GM23338 (cell line): ENCODE results near the gene DCDC1. TPM values are rescaled to one million over a fixed set of nuclear protein-coding genes. Genes with fewer than 3 reads are reported as not detected.

ENCODE experiments used
- ATAC-seq: fragments of 200-7000 bp; cut with Tn5 transposase; 3 replicates; pipeline ENCODE4 v1.9.1; 2020
- DNase-seq: peaks from one replicate; pipeline ENCODE4 v3.0.0-alpha.2; 2015; ENCODE audit warnings: low spot score
- H2AFZ ChIP-seq: fragments of 200-600 bp; sonication (generic); 2 replicates; pipeline ENCODE4 v1.8.0; 2016; ENCODE audit warnings: antibody characterized with exemption, mild to moderate bottlenecking, moderate library complexity
- H3F3A ChIP-seq: fragments of 200-600 bp; sonication (generic); replicated peaks from 2 replicates; pipeline ENCODE4 v1.8.0; 2017; ENCODE audit warnings: antibody characterized with exemption, mixed run types, low read depth
- H3K27ac ChIP-seq: fragments of 200-600 bp; sonication (generic); 2 replicates; pipeline ENCODE4 v1.6.1; 2016; ENCODE audit warnings: low read depth
- H3K27me3 ChIP-seq: fragments of 200-600 bp; sonication (generic); 2 replicates; pipeline ENCODE4 v1.8.0; 2016; ENCODE audit warnings: mild to moderate bottlenecking, mixed run types, moderate library complexity; ENCODE audit not compliant: insufficient read depth
- H3K36me3 ChIP-seq: fragments of 200-600 bp; sonication (generic); 2 replicates; pipeline ENCODE4 v1.8.0; 2016; ENCODE audit warnings: mild to moderate bottlenecking; ENCODE audit not compliant: insufficient read depth
- H3K4me1 ChIP-seq: fragments of 200-600 bp; sonication (generic); 2 replicates; pipeline ENCODE4 v1.8.0; 2016; ENCODE audit warnings: mild to moderate bottlenecking, moderate library complexity; ENCODE audit not compliant: insufficient read depth
- H3K4me2 ChIP-seq: fragments of 200-600 bp; sonication (generic); 2 replicates; pipeline ENCODE4 v1.7.1; 2017; ENCODE audit warnings: mixed run types
- H3K4me3 ChIP-seq: fragments of 200-600 bp; sonication (generic); 2 replicates; pipeline ENCODE4 v1.6.1; 2016; ENCODE audit warnings: mixed run types
- H3K79me2 ChIP-seq: fragments of 200-600 bp; sonication (generic); replicated peaks from 2 replicates; pipeline ENCODE4 v1.8.0; 2017; ENCODE audit warnings: mild to moderate bottlenecking; ENCODE audit not compliant: insufficient read depth
- H3K9me2 ChIP-seq: fragments of 200-600 bp; sonication (generic); 2 replicates; pipeline ENCODE4 v1.8.0; 2017; ENCODE audit not compliant: insufficient read depth
- H4K20me1 ChIP-seq: fragments of 200-600 bp; sonication (generic); replicated peaks from 2 replicates; pipeline ENCODE4 v1.8.0; 2017; ENCODE audit warnings: mild to moderate bottlenecking; ENCODE audit not compliant: insufficient read depth
- H3K27ac Mint-ChIP-seq: 2 replicates; pipeline ENCODE4 v1.8.0; 2020; ENCODE audit warnings: inconsistent platforms, mild to moderate bottlenecking, moderate library complexity, mixed read lengths
- H3K27me3 Mint-ChIP-seq: 3 replicates; pipeline ENCODE4 v1.8.0; 2022; ENCODE audit warnings: low read depth, mild to moderate bottlenecking, moderate library complexity, mixed read lengths, inconsistent platforms; ENCODE audit not compliant: insufficient read depth, poor library complexity
- H3K36me3 Mint-ChIP-seq: 3 replicates; pipeline ENCODE4 v1.8.0; 2021; ENCODE audit warnings: low read depth, mild to moderate bottlenecking, inconsistent platforms, moderate library complexity, mixed read lengths
- H3K4me1 Mint-ChIP-seq: 3 replicates; pipeline ENCODE4 v1.8.0; 2020; ENCODE audit warnings: mild to moderate bottlenecking, inconsistent platforms, mixed read lengths
- H3K4me3 Mint-ChIP-seq: 3 replicates; pipeline ENCODE4 v1.8.0; 2021; ENCODE audit warnings: moderate library complexity, mild to moderate bottlenecking, inconsistent platforms, mixed read lengths
- H3K9me3 Mint-ChIP-seq: 3 replicates; pipeline ENCODE4 v1.8.0; 2020; ENCODE audit warnings: moderate library complexity, mild to moderate bottlenecking, inconsistent platforms, mixed read lengths
- CREB1 ChIP-seq: fragments of 250-450 bp; sonication (Bioruptor Pico); IDR thresholded peaks from 2 replicates; pipeline ENCODE4 v1.5.0; 2020; ENCODE audit warnings: low read depth, mild to moderate bottlenecking, moderate library complexity
- ETS1 ChIP-seq: IDR thresholded peaks from 2 replicates; pipeline ENCODE4 v1.6.1; 2016; ENCODE audit warnings: antibody characterized with exemption
- EZH2 ChIP-seq: fragments of 200-600 bp; sonication (generic); IDR thresholded peaks from one replicate; pipeline ENCODE4 v1.8.0; 2017; ENCODE audit warnings: antibody characterized with exemption, mild to moderate bottlenecking, low read depth; ENCODE audit not compliant: unreplicated experiment
- EZH2phosphoT487 ChIP-seq: fragments of 200-600 bp; sonication (generic); IDR thresholded peaks from one replicate; pipeline ENCODE4 v1.8.1; 2018; ENCODE audit warnings: antibody characterized with exemption; ENCODE audit not compliant: unreplicated experiment
- JUNB ChIP-seq: IDR thresholded peaks from one replicate; pipeline ENCODE4 v1.6.1; 2016; ENCODE audit warnings: antibody characterized with exemption; ENCODE audit not compliant: unreplicated experiment
- NANOG ChIP-seq: IDR thresholded peaks from 2 replicates; pipeline ENCODE4 v1.6.1; 2016; ENCODE audit warnings: antibody characterized with exemption, borderline replicate concordance
- POLR2AphosphoS5 ChIP-seq: IDR thresholded peaks from 2 replicates; pipeline ENCODE4 v1.6.1; 2016; ENCODE audit warnings: antibody characterized with exemption, low read depth
- STAT1 ChIP-seq: IDR thresholded peaks from one replicate; pipeline ENCODE4 v1.6.1; 2016; ENCODE audit warnings: antibody characterized with exemption; ENCODE audit not compliant: unreplicated experiment
- ZNF114 ChIP-seq: fragments of 250-450 bp; sonication (Bioruptor Pico); IDR thresholded peaks from 2 replicates; pipeline ENCODE4 v1.5.0; 2020; ENCODE audit warnings: mild to moderate bottlenecking, moderate library complexity
- ZNF331 ChIP-seq: fragments of 250-450 bp; sonication (Bioruptor Pico); IDR thresholded peaks from 2 replicates; pipeline ENCODE4 v1.5.0; 2020; ENCODE audit warnings: low read depth, mild to moderate bottlenecking, moderate library complexity
- long read RNA-seq: library from polyadenylated mRNA; unstranded; transcript quantifications from one replicate; pipeline ENCODE4 v2.0.0, GENCODE V29; 2020; ENCODE audit not compliant: unreplicated experiment
- polyA plus RNA-seq: library from polyadenylated mRNA; unstranded; fragments of >200 nt; fragmentation: Nextera tagmentation; extraction: Ambion mirVana; gene quantifications from 2 replicates; pipeline ENCODE4 v1.2.1, GENCODE V29; 2016
- total RNA-seq: library from RNA; depleted of rRNA; stranded (reverse); fragments of >200 nt; shearing (Covaris generic); gene quantifications from 2 replicates; pipeline ENCODE4 v1.2.3, GENCODE V29; 2014; rRNA removed
- TF ChIP-seq, protein P1 (sequence below), 2 experiments: fragments of 200-600 bp in 1 of 2; sonication (generic) in 1 of 2; conservative IDR thresholded peaks; 2 replicates each; pipeline versions ENCODE4 v1.5.1 to v1.6.1; 2016 to 2017; ENCODE audit warnings: antibody characterized with exemption in 2 of 2, low read depth in 2 of 2, mild to moderate bottlenecking in 2 of 2, moderate library complexity in 1 of 2

Gene DCDC1, protein sequence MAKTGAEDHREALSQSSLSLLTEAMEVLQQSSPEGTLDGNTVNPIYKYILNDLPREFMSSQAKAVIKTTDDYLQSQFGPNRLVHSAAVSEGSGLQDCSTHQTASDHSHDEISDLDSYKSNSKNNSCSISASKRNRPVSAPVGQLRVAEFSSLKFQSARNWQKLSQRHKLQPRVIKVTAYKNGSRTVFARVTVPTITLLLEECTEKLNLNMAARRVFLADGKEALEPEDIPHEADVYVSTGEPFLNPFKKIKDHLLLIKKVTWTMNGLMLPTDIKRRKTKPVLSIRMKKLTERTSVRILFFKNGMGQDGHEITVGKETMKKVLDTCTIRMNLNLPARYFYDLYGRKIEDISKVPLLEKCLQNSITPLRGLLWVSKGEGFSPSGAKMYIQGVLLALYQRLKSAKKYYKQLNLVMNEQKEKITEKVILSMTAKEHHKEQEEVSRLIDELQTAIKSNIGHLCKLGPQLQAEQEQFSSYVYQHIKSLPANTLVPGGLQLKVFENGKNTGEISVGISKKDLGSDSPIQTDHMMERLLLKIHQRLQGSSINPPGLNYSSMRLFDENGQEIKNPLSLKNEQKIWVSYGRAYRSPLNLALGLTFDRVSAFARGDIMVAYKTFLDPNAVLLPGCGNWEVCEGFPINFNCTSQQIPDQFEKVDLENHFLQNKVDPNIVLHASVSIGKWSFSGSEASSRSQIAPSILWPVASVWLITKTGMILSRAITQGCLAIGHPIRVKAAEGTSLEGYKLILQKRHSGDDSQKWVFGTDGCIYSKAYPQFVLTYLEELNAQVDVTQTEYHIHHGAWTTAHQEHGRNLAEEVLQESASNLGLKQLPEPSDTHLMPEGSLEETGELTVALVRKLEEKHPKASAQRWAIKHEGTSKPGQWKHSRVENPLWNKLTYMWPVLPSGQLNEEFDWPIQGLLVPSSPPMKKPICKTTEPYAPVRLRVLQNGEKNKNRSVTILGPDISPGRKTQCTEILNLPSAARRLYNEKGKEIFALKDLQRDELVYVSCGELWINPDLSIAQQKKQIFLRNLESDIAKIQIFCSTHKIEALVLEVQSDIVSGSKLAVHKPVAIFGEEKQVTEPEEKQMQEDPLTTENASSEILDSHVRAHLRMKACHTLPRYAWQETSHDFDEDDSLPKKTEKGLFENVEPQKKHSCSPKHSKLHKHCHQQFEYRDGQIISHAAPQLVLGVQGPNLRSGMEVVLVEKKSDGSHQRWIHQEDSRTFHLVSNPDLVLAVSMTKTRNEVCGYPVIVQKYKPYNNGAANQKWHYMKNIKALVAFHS (N-terminal part only)
- total RNA-seq (0.27 and 0.56 TPM in 2 replicates), polyA plus RNA-seq (0.21 and 0.58 TPM in 2 replicates)
- long read RNA-seq, partial matches to known transcripts, result 0 of 1 reads
- long read RNA-seq, other reads (novel, unspliced or antisense), result 1 of 1 reads

DNA sequence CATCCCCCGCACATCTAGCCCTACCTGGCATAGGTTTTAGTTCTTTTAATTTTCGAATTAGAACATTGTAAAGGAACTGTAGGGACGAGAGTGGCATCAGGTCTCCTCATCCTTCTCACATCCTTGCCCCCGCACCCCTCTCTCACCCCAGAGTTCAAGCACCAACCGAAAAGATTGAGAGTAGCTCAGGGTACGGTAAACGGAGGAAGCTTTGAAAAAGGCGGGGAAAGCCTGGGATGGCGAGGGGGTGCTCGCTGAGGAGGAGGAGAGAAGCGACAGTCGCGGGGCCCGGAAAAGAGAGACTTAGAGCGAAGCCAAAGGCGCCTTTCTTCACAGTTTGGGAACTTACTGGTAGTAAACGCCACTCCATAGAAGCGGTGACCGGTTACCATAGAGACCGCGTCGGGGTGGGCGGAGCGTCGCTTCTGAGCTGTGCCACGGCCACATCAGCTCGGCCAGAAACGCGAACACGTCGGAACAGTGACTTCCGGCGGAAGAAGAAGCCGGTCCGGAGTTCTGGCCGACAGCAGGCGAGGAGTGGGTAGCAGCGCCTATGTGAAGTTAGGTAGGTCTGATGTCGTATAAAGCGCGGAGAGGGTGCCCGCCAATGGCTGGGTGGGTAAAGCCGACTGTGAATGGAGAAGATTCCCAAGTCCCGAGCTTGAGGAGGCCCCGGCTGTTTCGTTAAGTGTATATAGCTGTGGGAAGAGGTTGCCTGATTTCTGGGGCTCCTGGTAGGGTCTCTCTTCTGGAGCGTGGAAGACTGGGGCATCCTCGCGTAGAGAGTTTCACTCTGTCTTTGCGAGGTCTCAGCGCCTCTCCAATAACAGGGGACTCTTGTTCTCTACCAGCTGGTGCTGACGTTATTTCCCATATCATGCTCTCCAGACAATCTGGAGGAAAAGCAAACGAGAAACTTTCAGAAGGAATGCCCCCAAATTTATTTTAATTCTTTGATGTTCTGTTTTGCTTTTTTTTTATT lies at the start of gene DCDC1, which contains the start of gene DNAJC24:
Gene DCDC1 (minus strand): TSS at position 392 of the 982 bp plus-strand sequence. CDS start 41,459 bp downstream, outside the sequence.
Gene DNAJC24 (plus strand): TSS at position 513 of the 982 bp plus-strand sequence. CDS start 889 bp downstream, outside the sequence.
- peak within 1 kb of the TSS; percentile 93 for H3K27ac Mint-ChIP-seq
- Histone ChIP-seq H3K36me3 (no peaks in the 10 kb centered on the region), H3K4me2 (peak within 1 kb of the TSS; percentile 88), H3K4me3 (peak within 1 kb of the TSS; percentile 75), H3K79me2 (peaks cover 41% of the 10 kb centered on the region), H3K27ac (peak within 1 kb of the TSS; percentile 89), H4K20me1 (no peaks in the 10 kb centered on the region; the same call in 1 of the 2 replicates), H2AFZ (peak within 1 kb of the TSS; percentile 97), H3F3A (no peaks in the 10 kb centered on the region), H3K27me3 (no peaks in the 10 kb centered on the region), H3K4me1 (peaks cover 5% of the 10 kb centered on the region; the same call in 1 of the 2 replicates), H3K9me2 (no peaks in the 10 kb centered on the region)
- H3K27me3 Mint-ChIP-seq, result peaks cover 6% of the 10 kb centered on the region
- peaks cover 5% of the 10 kb centered on the region for H3K4me1 Mint-ChIP-seq
- DNase-seq (peak; percentile 98), ATAC-seq (peak; percentile 99)
- H3K4me3 Mint-ChIP-seq, result peak within 1 kb of the TSS; percentile 86
- H3K36me3 Mint-ChIP-seq, result no peaks in the 10 kb centered on the region
- no peaks in the 10 kb centered on the region for H3K9me3 Mint-ChIP-seq
- TF ChIP-seq ZNF331 (CRISPR knock-in tag) (no peak), ETS1 (peak; percentile 73), NANOG (no peak), EZH2phosphoT487 (no peak), JUNB (no peak), POLR2AphosphoS5 (peak; percentile 85), STAT1 (no peak), ZNF114 (CRISPR knock-in tag) (no peak), CREB1 (peak; percentile 76), EZH2 (no peak)
- TF ChIP-seq, protein P1, sequence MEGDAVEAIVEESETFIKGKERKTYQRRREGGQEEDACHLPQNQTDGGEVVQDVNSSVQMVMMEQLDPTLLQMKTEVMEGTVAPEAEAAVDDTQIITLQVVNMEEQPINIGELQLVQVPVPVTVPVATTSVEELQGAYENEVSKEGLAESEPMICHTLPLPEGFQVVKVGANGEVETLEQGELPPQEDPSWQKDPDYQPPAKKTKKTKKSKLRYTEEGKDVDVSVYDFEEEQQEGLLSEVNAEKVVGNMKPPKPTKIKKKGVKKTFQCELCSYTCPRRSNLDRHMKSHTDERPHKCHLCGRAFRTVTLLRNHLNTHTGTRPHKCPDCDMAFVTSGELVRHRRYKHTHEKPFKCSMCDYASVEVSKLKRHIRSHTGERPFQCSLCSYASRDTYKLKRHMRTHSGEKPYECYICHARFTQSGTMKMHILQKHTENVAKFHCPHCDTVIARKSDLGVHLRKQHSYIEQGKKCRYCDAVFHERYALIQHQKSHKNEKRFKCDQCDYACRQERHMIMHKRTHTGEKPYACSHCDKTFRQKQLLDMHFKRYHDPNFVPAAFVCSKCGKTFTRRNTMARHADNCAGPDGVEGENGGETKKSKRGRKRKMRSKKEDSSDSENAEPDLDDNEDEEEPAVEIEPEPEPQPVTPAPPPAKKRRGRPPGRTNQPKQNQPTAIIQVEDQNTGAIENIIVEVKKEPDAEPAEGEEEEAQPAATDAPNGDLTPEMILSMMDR (conservative IDR thresholded peaks at IDR 0.05; ENCODE audit: low read depth in 2 of 2), result no peak
